SH-SY5Y (cell line): ENCODE results near the gene KCTD5.

Experiments
- GATA2 ChIP-seq: IDR thresholded peaks from 2 replicates; pipeline ENCODE4 v1.6.1; 2011; ENCODE audit warnings: mild to moderate bottlenecking, low read depth, low read length
- GATA3 ChIP-seq: IDR thresholded peaks from 2 replicates; pipeline ENCODE4 v1.6.1; 2011; ENCODE audit warnings: low read depth, mild to moderate bottlenecking, low read length, moderate library complexity

- TF ChIP-seq GATA3 (no peak), GATA2 (no peak)
These were observed 57.5 kb downstream of the KCTD5 start for GRCh38 chr16:2739625-2740430.
